ENCODE results near the gene TMEM190.

TMEM190 gene

GRCh38 chr19:55345101-55345817 lies 31.4 kb upstream of the TMEM190 start:
- H3K27ac Mint-ChIP-seq: peak overlapping the region in 1 of 3 experiments; percentile 26
- peaks cover 36% of the 10 kb centered on the region for H3K4me1 Mint-ChIP-seq
- H3K36me3 Mint-ChIP-seq (ENCODE audit: low read depth): peaks cover 19% of the 10 kb centered on the region
- TF ChIP-seq CTCF (IDR thresholded peaks at IDR 0.05; ENCODE audit: unreplicated experiment in 3 of 3): no peak
- no peaks in the 10 kb centered on the region for H3K9me3 Mint-ChIP-seq
- peaks cover 4% of the 10 kb centered on the region for H3K27me3 Mint-ChIP-seq (ENCODE audit: low read depth)
- H3K4me3 Mint-ChIP-seq: peak overlapping the region; percentile 7 to 56 (median 44)

GRCh38 chr19:55345818-55346724 lies 30.6 kb upstream of the TMEM190 start:
- Mint-ChIP-seq H3K27ac (no peak overlapping the region), H3K9me3 (no peaks in the 10 kb centered on the region), H3K27me3 (ENCODE audit: low read depth) (peaks cover 12% of the 10 kb centered on the region), H3K4me1 (peaks cover 36% of the 10 kb centered on the region), H3K36me3 (ENCODE audit: low read depth) (peaks cover 19% of the 10 kb centered on the region), H3K4me3 (peak overlapping the region in 1 of 3 experiments; percentile 56)
- no peak for TF ChIP-seq CTCF (IDR thresholded peaks at IDR 0.05; ENCODE audit: unreplicated experiment in 3 of 3)

GRCh38 chr19:55346725-55347441 lies 29.7 kb upstream of the TMEM190 start:
- Mint-ChIP-seq H3K4me1 (peaks cover 30% of the 10 kb centered on the region), H3K36me3 (ENCODE audit: low read depth) (peaks cover 15% of the 10 kb centered on the region), H3K27me3 (ENCODE audit: low read depth) (peaks cover 20% of the 10 kb centered on the region), H3K9me3 (no peaks in the 10 kb centered on the region), H3K4me3 (no peak overlapping the region), H3K27ac (no peak overlapping the region)
- no peak for TF ChIP-seq CTCF (IDR thresholded peaks at IDR 0.05; ENCODE audit: unreplicated experiment in 3 of 3)

GRCh38 chr19:55347442-55348009 lies 29.1 kb upstream of the TMEM190 start:
- H3K27me3 Mint-ChIP-seq (ENCODE audit: low read depth): peaks cover 26% of the 10 kb centered on the region
- H3K36me3 Mint-ChIP-seq (ENCODE audit: low read depth): peaks cover 13% of the 10 kb centered on the region
- peak overlapping the region in 2 of 3 experiments; percentile 37 to 80 for H3K27ac Mint-ChIP-seq
- TF ChIP-seq CTCF (IDR thresholded peaks at IDR 0.05; ENCODE audit: unreplicated experiment in 3 of 3): no peak
- H3K4me3 Mint-ChIP-seq: peak overlapping the region in 1 of 3 experiments; percentile 38
- peaks cover 30% of the 10 kb centered on the region for H3K4me1 Mint-ChIP-seq
- no peaks in the 10 kb centered on the region for H3K9me3 Mint-ChIP-seq

- H3K27me3 Mint-ChIP-seq (ENCODE audit: low read depth): peaks cover 36% of the 10 kb centered on the region
- peak overlapping the region in 2 of 3 experiments; percentile 28 to 61 for H3K4me3 Mint-ChIP-seq
- no peaks in the 10 kb centered on the region for H3K9me3 Mint-ChIP-seq
- peaks cover 7% of the 10 kb centered on the region for H3K36me3 Mint-ChIP-seq (ENCODE audit: low read depth)
- no peak for TF ChIP-seq CTCF (IDR thresholded peaks at IDR 0.05; ENCODE audit: unreplicated experiment in 3 of 3)
- peak overlapping the region in 2 of 3 experiments; percentile 37 to 80 for H3K27ac Mint-ChIP-seq
- H3K4me1 Mint-ChIP-seq: peaks cover 30% of the 10 kb centered on the region
Measured at GRCh38 chr19:55348317-55349034, 28.1 kb upstream of the TMEM190 start.
